ENCODE results near the gene SYNC. TPM values are rescaled to one million over a fixed set of nuclear protein-coding genes. Genes with fewer than 3 reads are reported as not detected.

The SYNC gene
- total and polyA plus RNA-seq, 9 of the 15 experiments (the other 6 are each of a cell fraction or from before 2014, with no cell fraction given), result 0.49 to 1.1 (median 0.87) TPM

- TF ChIP-seq ATF3 (IDR thresholded peaks at IDR 0.05), result peak; percentile 58
- no peak for TF ChIP-seq ATF3 (CRISPR knock-in tag; conservative IDR thresholded peaks at IDR 0.05)
- no peak for TF ChIP-seq THAP7 (CRISPR knock-in tag; IDR thresholded peaks at IDR 0.05)
- TF ChIP-seq ASH1L (IDR thresholded peaks at IDR 0.05; ENCODE audit: borderline replicate concordance, low read depth, partially characterized antibody), result no peak
- TF ChIP-seq THRA (IDR thresholded peaks at IDR 0.05), result no peak
- no peak for TF ChIP-seq MITF (IDR thresholded peaks at IDR 0.05)
- TF ChIP-seq ATF7 (IDR thresholded peaks at IDR 0.05), result peak; percentile 69
- no peak for TF ChIP-seq CBFA2T3 (IDR thresholded peaks at IDR 0.05)
- TF ChIP-seq KLF1 (tag; IDR thresholded peaks at IDR 0.05), result 0 out of 2 replicates have a peak, but pooled peaks have one; percentile 13
- peak in 1 of 3 experiments; percentile 23; a peak in 2 of 6 replicates for TF ChIP-seq CTCF (IDR thresholded peaks at IDR 0.05 in 2 of 3, conservative IDR thresholded peaks at IDR 0.05 in 1 of 3; ENCODE audit: insufficient read depth in 2 of 3, low read depth in 1 of 3, low read length in 3 of 3)
- TF ChIP-seq MAFK (IDR thresholded peaks at IDR 0.05; ENCODE audit: low read length), result 0 out of 2 replicates have a peak, but pooled peaks have one; percentile 16
- no peak for TF ChIP-seq ZBTB43 (CRISPR knock-in tag; IDR thresholded peaks at IDR 0.05)
- TF ChIP-seq ESRRA (IDR thresholded peaks at IDR 0.05; ENCODE audit: borderline replicate concordance, low read depth), result peak; percentile 50; the same call in 1 of the 2 replicates
- TF ChIP-seq ZFX (CRISPR knock-in tag; IDR thresholded peaks at IDR 0.05), result no peak
- TF ChIP-seq NFIC (IDR thresholded peaks at IDR 0.05), result no peak
- peak; percentile 98 for TF ChIP-seq CEBPB (tag; IDR thresholded peaks at IDR 0.05)
- TF ChIP-seq KAT2B (IDR thresholded peaks at IDR 0.05; ENCODE audit: low read depth, low read length), result no peak
Observed at GRCh38 chr1:32716312-32717148, 14.0 kb upstream of the SYNC start (continued).

All from K562 (cell line).